ENCODE measurements around the gene TAF6L. TPM values are rescaled to one million over a fixed set of nuclear protein-coding genes. Genes with fewer than 3 reads are reported as not detected.
A peak's percentile ranks its signal among the peaks of the same experiment; 100 is the strongest.

Gene TAF6L
- total RNA-seq, 1 experiment from 2014 or later: 42.1 TPM

GRCh38 chr11:62771144-62772021 is at the start of gene TAF6L (continued):
- TF ChIP-seq, protein P1, sequence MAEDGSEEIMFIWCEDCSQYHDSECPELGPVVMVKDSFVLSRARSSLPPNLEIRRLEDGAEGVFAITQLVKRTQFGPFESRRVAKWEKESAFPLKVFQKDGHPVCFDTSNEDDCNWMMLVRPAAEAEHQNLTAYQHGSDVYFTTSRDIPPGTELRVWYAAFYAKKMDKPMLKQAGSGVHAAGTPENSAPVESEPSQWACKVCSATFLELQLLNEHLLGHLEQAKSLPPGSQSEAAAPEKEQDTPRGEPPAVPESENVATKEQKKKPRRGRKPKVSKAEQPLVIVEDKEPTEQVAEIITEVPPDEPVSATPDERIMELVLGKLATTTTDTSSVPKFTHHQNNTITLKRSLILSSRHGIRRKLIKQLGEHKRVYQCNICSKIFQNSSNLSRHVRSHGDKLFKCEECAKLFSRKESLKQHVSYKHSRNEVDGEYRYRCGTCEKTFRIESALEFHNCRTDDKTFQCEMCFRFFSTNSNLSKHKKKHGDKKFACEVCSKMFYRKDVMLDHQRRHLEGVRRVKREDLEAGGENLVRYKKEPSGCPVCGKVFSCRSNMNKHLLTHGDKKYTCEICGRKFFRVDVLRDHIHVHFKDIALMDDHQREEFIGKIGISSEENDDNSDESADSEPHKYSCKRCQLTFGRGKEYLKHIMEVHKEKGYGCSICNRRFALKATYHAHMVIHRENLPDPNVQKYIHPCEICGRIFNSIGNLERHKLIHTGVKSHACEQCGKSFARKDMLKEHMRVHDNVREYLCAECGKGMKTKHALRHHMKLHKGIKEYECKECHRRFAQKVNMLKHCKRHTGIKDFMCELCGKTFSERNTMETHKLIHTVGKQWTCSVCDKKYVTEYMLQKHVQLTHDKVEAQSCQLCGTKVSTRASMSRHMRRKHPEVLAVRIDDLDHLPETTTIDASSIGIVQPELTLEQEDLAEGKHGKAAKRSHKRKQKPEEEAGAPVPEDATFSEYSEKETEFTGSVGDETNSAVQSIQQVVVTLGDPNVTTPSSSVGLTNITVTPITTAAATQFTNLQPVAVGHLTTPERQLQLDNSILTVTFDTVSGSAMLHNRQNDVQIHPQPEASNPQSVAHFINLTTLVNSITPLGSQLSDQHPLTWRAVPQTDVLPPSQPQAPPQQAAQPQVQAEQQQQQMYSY (CRISPR knock-in tag; IDR thresholded peaks at IDR 0.05): peak; percentile 53
- TF ChIP-seq MYBL2 (CRISPR knock-in tag; IDR thresholded peaks at IDR 0.05) (no peak), OVOL2 (CRISPR knock-in tag; IDR thresholded peaks at IDR 0.05; ENCODE audit: borderline replicate concordance) (no peak), USF1 (CRISPR knock-in tag; IDR thresholded peaks at IDR 0.05) (peak; percentile 93), ZNF281 (CRISPR knock-in tag; IDR thresholded peaks at IDR 0.05) (no peak), TEAD1 (CRISPR knock-in tag; IDR thresholded peaks at IDR 0.05) (peak; percentile 41; the same call in 1 of the 2 replicates), ZNF219 (CRISPR knock-in tag; IDR thresholded peaks at IDR 0.05; ENCODE audit: borderline replicate concordance) (peak; percentile 31; the same call in 1 of the 2 replicates), ZNF232 (CRISPR knock-in tag; IDR thresholded peaks at IDR 0.05) (no peak; the same call in 1 of the 2 replicates), ESRRA (CRISPR knock-in tag; IDR thresholded peaks at IDR 0.05; ENCODE audit: borderline replicate concordance) (no peak), AFF4 (CRISPR knock-in tag; IDR thresholded peaks at IDR 0.05; ENCODE audit: borderline replicate concordance) (no peak), NFATC4 (CRISPR knock-in tag; IDR thresholded peaks at IDR 0.05) (no peak), NR1H2 (CRISPR knock-in tag; IDR thresholded peaks at IDR 0.05) (0 out of 2 replicates have a peak, but pooled peaks have one; percentile 17), HMGA2 (CRISPR knock-in tag; IDR thresholded peaks at IDR 0.05) (no peak), MXD4 (CRISPR knock-in tag; IDR thresholded peaks at IDR 0.05; ENCODE audit: borderline replicate concordance) (no peak), IRF2 (CRISPR knock-in tag; IDR thresholded peaks at IDR 0.05; ENCODE audit: borderline replicate concordance, low read depth) (no peak)
- TF ChIP-seq, protein P2, sequence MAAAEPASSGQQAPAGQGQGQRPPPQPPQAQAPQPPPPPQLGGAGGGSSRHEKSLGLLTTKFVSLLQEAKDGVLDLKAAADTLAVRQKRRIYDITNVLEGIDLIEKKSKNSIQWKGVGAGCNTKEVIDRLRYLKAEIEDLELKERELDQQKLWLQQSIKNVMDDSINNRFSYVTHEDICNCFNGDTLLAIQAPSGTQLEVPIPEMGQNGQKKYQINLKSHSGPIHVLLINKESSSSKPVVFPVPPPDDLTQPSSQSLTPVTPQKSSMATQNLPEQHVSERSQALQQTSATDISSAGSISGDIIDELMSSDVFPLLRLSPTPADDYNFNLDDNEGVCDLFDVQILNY (CRISPR knock-in tag; IDR thresholded peaks at IDR 0.05): peak; percentile 66
- TF ChIP-seq, protein P3, sequence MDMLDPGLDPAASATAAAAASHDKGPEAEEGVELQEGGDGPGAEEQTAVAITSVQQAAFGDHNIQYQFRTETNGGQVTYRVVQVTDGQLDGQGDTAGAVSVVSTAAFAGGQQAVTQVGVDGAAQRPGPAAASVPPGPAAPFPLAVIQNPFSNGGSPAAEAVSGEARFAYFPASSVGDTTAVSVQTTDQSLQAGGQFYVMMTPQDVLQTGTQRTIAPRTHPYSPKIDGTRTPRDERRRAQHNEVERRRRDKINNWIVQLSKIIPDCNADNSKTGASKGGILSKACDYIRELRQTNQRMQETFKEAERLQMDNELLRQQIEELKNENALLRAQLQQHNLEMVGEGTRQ (CRISPR knock-in tag; IDR thresholded peaks at IDR 0.05): peak; percentile 93
- TF ChIP-seq, protein P4, sequence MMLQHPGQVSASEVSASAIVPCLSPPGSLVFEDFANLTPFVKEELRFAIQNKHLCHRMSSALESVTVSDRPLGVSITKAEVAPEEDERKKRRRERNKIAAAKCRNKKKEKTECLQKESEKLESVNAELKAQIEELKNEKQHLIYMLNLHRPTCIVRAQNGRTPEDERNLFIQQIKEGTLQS (CRISPR knock-in tag; conservative IDR thresholded peaks at IDR 0.05): no peak
- TF ChIP-seq, protein P5, sequence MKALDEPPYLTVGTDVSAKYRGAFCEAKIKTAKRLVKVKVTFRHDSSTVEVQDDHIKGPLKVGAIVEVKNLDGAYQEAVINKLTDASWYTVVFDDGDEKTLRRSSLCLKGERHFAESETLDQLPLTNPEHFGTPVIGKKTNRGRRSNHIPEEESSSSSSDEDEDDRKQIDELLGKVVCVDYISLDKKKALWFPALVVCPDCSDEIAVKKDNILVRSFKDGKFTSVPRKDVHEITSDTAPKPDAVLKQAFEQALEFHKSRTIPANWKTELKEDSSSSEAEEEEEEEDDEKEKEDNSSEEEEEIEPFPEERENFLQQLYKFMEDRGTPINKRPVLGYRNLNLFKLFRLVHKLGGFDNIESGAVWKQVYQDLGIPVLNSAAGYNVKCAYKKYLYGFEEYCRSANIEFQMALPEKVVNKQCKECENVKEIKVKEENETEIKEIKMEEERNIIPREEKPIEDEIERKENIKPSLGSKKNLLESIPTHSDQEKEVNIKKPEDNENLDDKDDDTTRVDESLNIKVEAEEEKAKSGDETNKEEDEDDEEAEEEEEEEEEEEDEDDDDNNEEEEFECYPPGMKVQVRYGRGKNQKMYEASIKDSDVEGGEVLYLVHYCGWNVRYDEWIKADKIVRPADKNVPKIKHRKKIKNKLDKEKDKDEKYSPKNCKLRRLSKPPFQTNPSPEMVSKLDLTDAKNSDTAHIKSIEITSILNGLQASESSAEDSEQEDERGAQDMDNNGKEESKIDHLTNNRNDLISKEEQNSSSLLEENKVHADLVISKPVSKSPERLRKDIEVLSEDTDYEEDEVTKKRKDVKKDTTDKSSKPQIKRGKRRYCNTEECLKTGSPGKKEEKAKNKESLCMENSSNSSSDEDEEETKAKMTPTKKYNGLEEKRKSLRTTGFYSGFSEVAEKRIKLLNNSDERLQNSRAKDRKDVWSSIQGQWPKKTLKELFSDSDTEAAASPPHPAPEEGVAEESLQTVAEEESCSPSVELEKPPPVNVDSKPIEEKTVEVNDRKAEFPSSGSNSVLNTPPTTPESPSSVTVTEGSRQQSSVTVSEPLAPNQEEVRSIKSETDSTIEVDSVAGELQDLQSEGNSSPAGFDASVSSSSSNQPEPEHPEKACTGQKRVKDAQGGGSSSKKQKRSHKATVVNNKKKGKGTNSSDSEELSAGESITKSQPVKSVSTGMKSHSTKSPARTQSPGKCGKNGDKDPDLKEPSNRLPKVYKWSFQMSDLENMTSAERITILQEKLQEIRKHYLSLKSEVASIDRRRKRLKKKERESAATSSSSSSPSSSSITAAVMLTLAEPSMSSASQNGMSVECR (CRISPR knock-in tag; IDR thresholded peaks at IDR 0.05; ENCODE audit: borderline replicate concordance): no peak; the same call in 1 of the 2 replicates

Data from WTC11 (cell line).